Duodenal mucosa (tissue), 2 donors: Measurements from ENCODE around the gene SARNP.

Experiments
- H3K27ac ChIP-seq: one replicate; pipeline ENCODE4 v1.7.0; 2013; ENCODE audit warnings: low read depth, low read length
- H3K27me3 ChIP-seq, 2 donors: one replicate each; pipeline ENCODE4 v1.7.0; 2013; ENCODE audit warnings: low read length in 2 of 2, control low read depth in 1 of 2; ENCODE audit not compliant: insufficient read depth in 2 of 2, control insufficient read depth in 1 of 2
- H3K36me3 ChIP-seq, 2 donors: one replicate each; pipeline ENCODE4 v1.7.0; 2013; ENCODE audit warnings: low read length in 2 of 2, control low read depth in 1 of 2; ENCODE audit not compliant: insufficient read depth in 2 of 2, control insufficient read depth in 1 of 2
- H3K4me1 ChIP-seq, 2 donors: one replicate each; pipeline ENCODE4 v1.7.0; 2013; ENCODE audit warnings: low read length in 2 of 2, control low read depth in 1 of 2; ENCODE audit not compliant: insufficient read depth in 2 of 2, control insufficient read depth in 1 of 2
- H3K4me3 ChIP-seq, 2 donors: one replicate each; pipeline ENCODE4 v1.7.0; 2013; ENCODE audit warnings: low read length in 2 of 2, low read depth in 1 of 2
- H3K9ac ChIP-seq, 2 donors: one replicate each; pipeline ENCODE4 v1.7.0; 2013; ENCODE audit warnings: low read length in 2 of 2, low read depth in 1 of 2
- H3K9me3 ChIP-seq, 2 donors: one replicate each; pipeline ENCODE4 v1.7.0; 2013; ENCODE audit warnings: low read length in 2 of 2, control low read depth in 1 of 2; ENCODE audit not compliant: control insufficient read depth in 1 of 2

The SARNP gene

DNA sequence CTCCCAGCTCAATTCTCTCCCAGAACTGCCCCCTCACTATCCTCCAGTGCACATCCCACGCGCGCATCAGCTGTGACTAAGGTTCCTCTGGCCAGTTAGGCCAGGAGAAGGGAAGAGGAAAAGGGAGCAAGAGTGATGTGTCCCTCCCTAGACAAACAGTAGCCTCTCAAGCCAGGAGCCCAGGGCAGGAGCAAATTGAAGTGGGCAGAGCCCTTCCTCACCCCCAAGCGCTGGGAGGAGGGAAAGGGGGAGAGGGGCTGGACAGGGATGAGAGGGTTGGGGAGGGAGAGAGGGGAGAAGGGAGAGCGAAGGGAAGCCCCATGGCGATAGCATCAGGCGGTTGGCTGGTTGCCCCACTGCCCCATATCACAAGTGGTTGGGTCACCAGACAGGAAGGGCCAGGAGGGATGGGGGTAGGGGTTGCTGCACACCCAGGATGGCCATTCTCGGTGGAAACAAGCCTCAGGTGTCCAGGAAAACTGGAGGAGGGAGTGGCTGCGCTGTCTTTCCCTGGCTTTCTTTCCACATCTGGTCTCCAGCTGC is 89.8 kb downstream of the SARNP start:
- Histone ChIP-seq H3K36me3 (peaks cover 13 to 37% of the 10 kb centered on the region in 2 donors), H3K9ac (peak overlapping the region; percentile 88 to 98), H3K27ac (peak overlapping the region; percentile 96), H3K27me3 (no peaks in the 10 kb centered on the region), H3K9me3 (no peaks in the 10 kb centered on the region), H3K4me3 (peak overlapping the region; percentile 82 to 97), H3K4me1 (peaks cover 43 to 55% of the 10 kb centered on the region in 2 donors)

DNA sequence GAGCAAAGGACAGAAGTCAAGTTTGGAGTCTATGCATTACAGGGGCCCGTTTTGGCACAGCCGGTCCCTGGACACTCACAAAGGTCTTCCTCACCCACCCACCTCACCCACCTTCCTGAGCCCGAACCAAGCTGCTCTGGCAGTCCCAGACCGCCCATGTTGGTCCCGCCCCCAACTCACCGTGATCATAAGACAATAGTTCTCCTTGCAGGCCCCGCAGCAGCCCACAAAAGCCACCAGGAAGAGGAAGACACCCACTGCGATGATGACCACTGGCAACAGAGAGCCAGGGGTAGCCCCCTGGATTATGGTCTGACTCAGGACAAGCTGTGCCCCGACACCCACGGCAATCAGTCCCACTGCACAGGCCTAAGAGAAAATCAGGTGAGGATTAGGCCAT is 90.6 kb downstream of the SARNP start:
- H3K36me3 ChIP-seq: peaks cover 13 to 37% of the 10 kb centered on the region in 2 donors
- H3K9me3 ChIP-seq: no peaks in the 10 kb centered on the region
- H3K9ac ChIP-seq: peak overlapping the region; percentile 88 to 98
- H3K4me3 ChIP-seq: peak overlapping the region; percentile 82 to 97
- peak overlapping the region; percentile 24 for H3K27ac ChIP-seq
- no peaks in the 10 kb centered on the region for H3K27me3 ChIP-seq
- peaks cover 43 to 59% of the 10 kb centered on the region in 2 donors for H3K4me1 ChIP-seq

DNA sequence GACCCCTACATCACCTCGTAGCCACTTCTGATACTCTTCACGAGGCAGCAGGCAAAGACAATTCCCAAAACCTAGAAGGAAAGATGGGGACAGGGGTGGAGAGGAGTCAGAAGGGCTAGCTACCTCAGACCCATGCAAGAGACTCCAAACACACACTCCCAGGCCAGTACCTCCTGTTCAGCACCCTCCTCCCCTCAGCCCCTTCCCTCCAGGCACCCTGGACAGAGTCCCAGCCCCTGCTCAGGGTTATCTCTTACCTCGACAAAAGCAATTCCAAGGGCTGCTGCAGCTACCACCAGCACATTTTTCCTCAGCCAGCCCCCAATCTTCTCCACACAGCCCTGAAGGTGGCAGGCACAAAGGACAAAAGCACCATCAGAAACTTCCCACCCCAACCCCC is 92.0 kb downstream of the SARNP start:
- peaks cover 13 to 37% of the 10 kb centered on the region in 2 donors for H3K36me3 ChIP-seq
- no peaks in the 10 kb centered on the region for H3K9me3 ChIP-seq
- no peak overlapping the region for H3K9ac ChIP-seq
- no peaks in the 10 kb centered on the region for H3K27me3 ChIP-seq
- no peak overlapping the region for H3K27ac ChIP-seq
- no peak overlapping the region for H3K4me3 ChIP-seq
- H3K4me1 ChIP-seq: peaks cover 55 to 70% of the 10 kb centered on the region in 2 donors

DNA sequence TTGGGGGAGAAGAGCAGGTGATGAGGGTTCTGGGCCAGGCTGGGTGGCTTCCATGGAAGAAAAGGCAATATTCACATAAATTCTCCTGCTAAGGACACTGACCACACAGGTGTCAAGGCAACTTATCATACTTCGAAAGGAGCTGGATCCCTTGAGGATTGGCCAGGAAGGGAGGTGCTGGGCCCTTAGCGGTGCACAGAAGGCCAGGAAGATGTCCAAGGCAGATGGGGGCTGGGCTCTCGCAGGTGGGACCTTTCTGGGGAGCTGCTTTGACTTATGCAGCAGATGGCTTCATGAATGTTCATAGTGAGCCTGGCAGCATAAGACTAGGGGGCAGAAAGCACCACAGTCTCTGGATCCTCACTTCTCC is 92.6 kb downstream of the SARNP start:
- Histone ChIP-seq H3K4me1 (peaks cover 52 to 70% of the 10 kb centered on the region in 2 donors), H3K9ac (no peak overlapping the region), H3K36me3 (peaks cover 13 to 37% of the 10 kb centered on the region in 2 donors), H3K4me3 (no peak overlapping the region), H3K9me3 (no peaks in the 10 kb centered on the region), H3K27ac (no peak overlapping the region), H3K27me3 (no peaks in the 10 kb centered on the region)

DNA sequence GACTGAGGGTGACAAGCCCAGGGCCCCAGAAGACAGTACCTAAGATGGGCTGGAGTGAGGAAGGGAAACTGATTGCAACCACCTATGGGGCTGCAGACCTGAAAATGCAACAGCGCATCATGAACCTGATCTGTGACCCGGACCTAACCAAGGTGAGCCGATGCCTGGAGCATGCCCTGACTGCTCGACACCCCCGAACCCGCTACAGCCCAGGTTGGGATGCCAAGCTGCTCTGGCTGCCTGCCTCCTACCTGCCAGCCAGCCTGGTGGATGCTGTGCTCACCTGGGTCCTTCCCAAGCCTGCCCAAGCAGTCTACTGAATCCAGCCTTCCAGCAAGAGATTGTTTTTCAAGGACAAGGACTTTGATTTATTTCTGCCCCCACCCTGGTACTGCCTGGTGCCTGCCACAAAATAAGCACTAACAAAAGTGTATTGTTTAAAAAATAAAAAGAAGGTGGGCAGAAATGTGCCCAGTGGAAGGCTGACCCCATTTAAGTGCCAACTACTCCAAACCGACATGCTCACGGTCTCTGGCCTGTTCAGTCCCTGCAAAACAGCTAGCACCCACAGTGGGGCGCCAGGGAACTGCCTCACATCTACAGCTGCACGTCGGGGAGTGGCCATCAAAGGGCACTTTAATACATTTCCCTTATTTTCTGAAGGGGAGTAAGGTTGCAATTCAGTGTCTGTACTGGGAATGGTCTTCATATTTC is 93.1 kb downstream of the SARNP start:
- Histone ChIP-seq H3K4me1 (peaks cover 55 to 71% of the 10 kb centered on the region in 2 donors), H3K9ac (peak overlapping the region in 1 of 2 donors; percentile 20), H3K36me3 (peaks cover 13 to 38% of the 10 kb centered on the region in 2 donors), H3K9me3 (no peaks in the 10 kb centered on the region), H3K27ac (no peak overlapping the region), H3K4me3 (no peak overlapping the region), H3K27me3 (no peaks in the 10 kb centered on the region)

DNA sequence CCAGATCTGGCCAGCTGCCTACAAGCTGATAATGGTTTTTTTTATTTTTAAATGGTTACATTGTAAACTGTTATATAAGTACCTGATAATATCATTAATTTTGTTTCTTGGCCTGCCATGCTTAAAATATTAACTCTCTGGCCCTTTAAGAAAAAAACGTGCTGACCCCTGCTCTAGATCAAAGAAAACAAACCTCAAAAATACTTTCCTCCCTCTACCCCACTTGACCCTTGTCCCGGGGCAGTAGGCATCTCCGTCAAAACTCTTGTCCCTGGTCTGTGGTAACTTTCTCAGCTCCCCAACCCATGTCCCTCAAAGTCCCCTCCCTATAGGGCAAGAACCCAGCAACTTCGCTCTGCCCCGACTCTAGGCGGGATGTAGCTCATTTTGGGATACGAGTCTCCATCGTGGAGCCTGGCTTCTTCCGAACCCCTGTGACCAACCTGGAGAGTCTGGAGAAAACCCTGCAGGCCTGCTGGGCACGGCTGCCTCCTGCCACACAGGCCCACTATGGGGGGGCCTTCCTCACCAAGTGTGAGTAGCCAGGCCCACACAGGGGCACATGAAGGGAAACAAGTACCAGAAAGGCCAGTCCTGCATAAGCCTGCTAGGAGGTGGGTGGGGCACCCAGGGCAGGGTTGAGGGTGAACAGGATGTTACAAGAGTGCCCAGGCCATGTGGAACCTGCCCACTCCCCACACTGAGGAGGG is 93.9 kb downstream of the SARNP start:
- H3K4me1 ChIP-seq: peaks cover 62 to 78% of the 10 kb centered on the region in 2 donors
- H3K4me3 ChIP-seq: no peak overlapping the region
- H3K9me3 ChIP-seq: no peaks in the 10 kb centered on the region
- H3K9ac ChIP-seq: peak overlapping the region in 1 of 2 donors; percentile 20
- H3K27me3 ChIP-seq: no peaks in the 10 kb centered on the region
- no peak overlapping the region for H3K27ac ChIP-seq
- H3K36me3 ChIP-seq: peaks cover 13 to 40% of the 10 kb centered on the region in 2 donors

DNA sequence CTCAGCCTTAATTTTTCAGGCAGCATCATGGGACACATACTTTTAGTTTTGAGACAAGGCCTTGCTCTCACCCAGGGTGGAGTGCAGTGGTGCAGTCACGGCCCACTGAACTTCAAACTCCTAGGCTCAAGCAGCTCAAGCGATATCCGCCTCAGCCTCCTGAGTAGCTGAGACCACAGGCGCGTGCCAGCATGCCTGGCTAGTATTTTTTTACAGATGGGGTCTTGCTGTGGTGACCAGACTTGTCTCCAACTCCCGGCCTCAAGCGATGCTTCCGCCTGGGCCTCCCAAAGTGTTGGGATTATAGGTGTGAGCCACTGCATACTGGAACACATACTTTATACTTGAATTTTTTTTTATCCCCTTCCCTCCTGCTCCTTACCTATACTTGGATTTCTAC is 94.6 kb downstream of the SARNP start:
- H3K27ac ChIP-seq: no peak overlapping the region

DNA sequence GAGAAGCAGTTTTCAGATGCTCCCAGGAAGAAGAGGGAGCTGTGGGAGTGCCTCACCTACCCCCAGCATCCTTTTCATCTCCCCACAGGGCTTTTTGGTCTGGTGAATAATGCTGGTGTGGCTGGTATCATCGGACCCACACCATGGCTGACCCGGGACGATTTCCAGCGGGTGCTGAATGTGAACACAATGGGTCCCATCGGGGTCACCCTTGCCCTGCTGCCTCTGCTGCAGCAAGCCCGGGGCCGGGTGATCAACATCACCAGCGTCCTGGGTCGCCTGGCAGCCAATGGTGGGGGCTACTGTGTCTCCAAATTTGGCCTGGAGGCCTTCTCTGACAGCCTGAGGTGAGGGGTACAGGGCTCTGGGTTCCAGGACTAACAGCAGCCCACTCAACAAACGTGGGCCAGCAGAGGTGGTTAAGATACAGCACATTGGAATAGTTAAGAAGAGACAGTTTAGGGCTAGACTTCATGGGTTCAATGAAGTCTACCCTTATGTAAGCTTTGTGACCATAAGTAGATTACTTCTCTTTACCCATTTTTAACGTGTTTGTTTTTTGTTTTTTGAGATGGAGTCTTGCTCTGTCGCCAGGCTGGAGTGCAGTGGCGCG is 95.8 kb downstream of the SARNP start:
- peaks cover 13 to 40% of the 10 kb centered on the region in 2 donors for H3K36me3 ChIP-seq
- no peak overlapping the region for H3K27ac ChIP-seq

More for the DNA sequence above, 94.6 kb downstream of the SARNP start:
- Histone ChIP-seq H3K9me3 (no peaks in the 10 kb centered on the region), H3K27me3 (no peaks in the 10 kb centered on the region), H3K4me3 (no peak overlapping the region), H3K9ac (peak overlapping the region in 1 of 2 donors; percentile 18), H3K36me3 (peaks cover 13 to 40% of the 10 kb centered on the region in 2 donors), H3K4me1 (peaks cover 69 to 84% of the 10 kb centered on the region in 2 donors)

DNA sequence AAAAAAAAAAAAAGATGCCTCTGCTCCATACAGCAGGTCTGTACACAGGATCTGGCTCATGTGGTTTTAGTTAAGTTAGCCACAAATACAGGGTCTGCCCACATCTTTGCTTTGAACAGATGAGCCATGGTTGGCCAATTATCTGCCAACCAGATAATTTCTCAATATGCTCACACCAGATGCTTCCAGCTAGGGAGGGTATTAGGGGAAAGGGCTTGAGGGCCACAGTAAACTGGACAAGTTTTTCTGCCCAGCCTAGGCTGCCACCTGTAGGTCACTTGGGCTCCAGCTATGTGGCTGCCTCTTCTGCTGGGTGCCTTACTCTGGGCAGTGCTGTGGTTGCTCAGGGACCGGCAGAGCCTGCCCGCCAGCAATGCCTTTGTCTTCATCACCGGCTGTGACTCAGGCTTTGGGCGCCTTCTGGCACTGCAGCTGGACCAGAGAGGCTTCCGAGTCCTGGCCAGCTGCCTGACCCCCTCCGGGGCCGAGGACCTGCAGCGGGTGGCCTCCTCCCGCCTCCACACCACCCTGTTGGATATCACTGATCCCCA is 96.6 kb downstream of the SARNP start:
- H3K4me1 ChIP-seq: peaks cover 71 to 85% of the 10 kb centered on the region in 2 donors
- peak overlapping the region; percentile 46 to 48 for H3K9ac ChIP-seq
- H3K4me3 ChIP-seq: peak overlapping the region; percentile 57 to 59
- no peak overlapping the region for H3K27ac ChIP-seq
- no peaks in the 10 kb centered on the region for H3K9me3 ChIP-seq
- no peaks in the 10 kb centered on the region for H3K27me3 ChIP-seq
- peaks cover 12 to 33% of the 10 kb centered on the region in 2 donors for H3K36me3 ChIP-seq

More for the DNA sequence above, 95.8 kb downstream of the SARNP start:
- Histone ChIP-seq H3K9ac (peak overlapping the region; percentile 36 to 48), H3K4me3 (peak overlapping the region; percentile 57 to 59), H3K9me3 (no peaks in the 10 kb centered on the region), H3K27me3 (no peaks in the 10 kb centered on the region), H3K4me1 (peaks cover 70 to 84% of the 10 kb centered on the region in 2 donors)
